ENCODE measurements around the gene SMS.

The SMS gene

DNA sequence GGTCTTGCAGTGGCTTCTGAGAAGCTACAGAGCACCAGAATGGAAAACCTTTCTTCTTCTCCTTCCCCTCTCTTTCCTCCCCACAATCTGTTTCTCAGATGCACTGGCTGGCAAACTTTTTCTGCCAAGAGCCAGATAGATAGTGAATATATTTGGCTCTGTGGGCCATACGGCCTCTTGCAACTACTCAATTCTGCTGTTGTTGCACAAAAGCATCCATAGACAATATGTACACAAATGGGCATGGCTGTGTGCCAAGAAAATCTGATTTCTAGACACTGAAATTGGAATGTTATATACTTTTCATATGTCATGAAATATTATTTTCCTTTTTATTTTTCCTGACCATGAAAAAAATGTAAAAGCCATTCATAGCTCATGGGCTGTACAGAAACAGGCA lies 94.7 kb downstream of the SMS start:
- Mint-ChIP-seq H3K9me3 (no peaks in the 10 kb centered on the region), H3K4me3 (no peak overlapping the region), H3K36me3 (ENCODE audit: insufficient read depth) (peaks cover 2% of the 10 kb centered on the region), H3K27me3 (no peaks in the 10 kb centered on the region), H3K27ac (ENCODE audit: low read depth) (no peak overlapping the region), H3K4me1 (no peaks in the 10 kb centered on the region)
- ATAC-seq (replicated peaks; ENCODE audit: extremely low read depth, poor library complexity, severe bottlenecking) (no peak), DNase-seq (ENCODE audit: low spot score in 2 of 2) (no peak)

DNA sequence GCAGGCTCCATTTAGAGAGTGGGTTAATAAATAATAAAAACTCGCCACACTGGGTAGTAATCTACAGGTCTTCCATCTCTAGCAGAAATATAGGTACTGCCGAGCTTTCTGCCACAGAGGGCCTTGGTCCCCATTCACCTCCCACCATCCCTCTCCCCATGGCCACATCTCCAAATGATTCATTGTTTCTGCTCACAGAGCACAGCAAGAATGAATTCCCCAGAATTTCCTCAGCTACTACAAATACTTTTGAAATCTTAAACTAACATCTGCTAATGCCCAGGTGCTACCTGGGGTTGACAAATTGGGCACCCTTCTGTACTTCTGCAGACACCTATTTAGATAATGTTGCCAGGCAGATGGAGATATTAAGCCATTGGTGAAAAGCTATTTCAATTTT lies 96.7 kb downstream of the SMS start:
- no peak overlapping the region for H3K27ac Mint-ChIP-seq (ENCODE audit: low read depth)

GRCh38 chrX:22037911-22038537 lies 97.5 kb downstream of the SMS start:
- Mint-ChIP-seq H3K36me3 (ENCODE audit: insufficient read depth) (peaks cover 2% of the 10 kb centered on the region), H3K9me3 (no peaks in the 10 kb centered on the region), H3K4me1 (no peaks in the 10 kb centered on the region), H3K27me3 (no peaks in the 10 kb centered on the region), H3K27ac (ENCODE audit: low read depth) (no peak overlapping the region), H3K4me3 (no peak overlapping the region)
- no peak for ATAC-seq (replicated peaks; ENCODE audit: extremely low read depth, poor library complexity, severe bottlenecking)
- no peak for DNase-seq (ENCODE audit: low spot score in 2 of 2)

More for the DNA sequence above, 96.7 kb downstream of the SMS start:
- H3K4me1 Mint-ChIP-seq, result no peaks in the 10 kb centered on the region
- H3K4me3 Mint-ChIP-seq, result no peak overlapping the region
- ATAC-seq (replicated peaks; ENCODE audit: extremely low read depth, poor library complexity, severe bottlenecking) (no peak), DNase-seq (ENCODE audit: low spot score in 2 of 2) (no peak)
- H3K36me3 Mint-ChIP-seq (ENCODE audit: insufficient read depth), result peaks cover 2% of the 10 kb centered on the region
- H3K9me3 Mint-ChIP-seq, result no peaks in the 10 kb centered on the region
- H3K27me3 Mint-ChIP-seq, result no peaks in the 10 kb centered on the region

DNA sequence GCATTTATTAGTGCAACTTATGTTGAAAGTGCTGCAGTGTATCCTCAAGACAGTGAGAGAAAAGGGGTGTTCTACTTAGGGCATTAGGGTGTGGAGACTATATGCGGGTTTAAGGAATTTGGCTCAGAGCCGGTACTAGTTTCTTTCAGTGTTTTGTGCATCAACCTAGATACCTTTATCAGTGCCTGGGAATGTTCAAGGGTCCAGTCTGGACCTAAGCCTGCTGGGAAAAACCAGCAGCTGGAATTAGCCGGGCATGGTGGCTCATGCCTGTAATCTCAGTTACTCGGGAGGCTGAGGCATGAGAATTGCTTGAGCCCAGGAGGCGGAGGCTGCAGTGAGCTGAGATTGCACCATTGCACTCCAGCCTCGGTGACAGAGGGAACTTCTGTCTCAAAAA lies 99.0 kb downstream of the SMS start:
- DNase-seq (ENCODE audit: low spot score in 2 of 2) (no peak), ATAC-seq (replicated peaks; ENCODE audit: extremely low read depth, poor library complexity, severe bottlenecking) (no peak)
- peaks cover 2% of the 10 kb centered on the region for H3K36me3 Mint-ChIP-seq (ENCODE audit: insufficient read depth)
- no peak overlapping the region for H3K27ac Mint-ChIP-seq (ENCODE audit: low read depth)
- no peaks in the 10 kb centered on the region for H3K4me1 Mint-ChIP-seq
- H3K9me3 Mint-ChIP-seq, result no peaks in the 10 kb centered on the region
- no peaks in the 10 kb centered on the region for H3K27me3 Mint-ChIP-seq
- no peak overlapping the region for H3K4me3 Mint-ChIP-seq

- Mint-ChIP-seq H3K4me1 (no peaks in the 10 kb centered on the region), H3K9me3 (no peaks in the 10 kb centered on the region), H3K4me3 (no peak overlapping the region), H3K36me3 (ENCODE audit: insufficient read depth) (peaks cover 2% of the 10 kb centered on the region), H3K27ac (ENCODE audit: low read depth) (no peak overlapping the region), H3K27me3 (no peaks in the 10 kb centered on the region)
- DNase-seq (ENCODE audit: low spot score in 2 of 2) (no peak), ATAC-seq (replicated peaks; ENCODE audit: extremely low read depth, poor library complexity, severe bottlenecking) (no peak)
Measured at GRCh38 chrX:22040184-22040583, 99.7 kb downstream of the SMS start.

DNA sequence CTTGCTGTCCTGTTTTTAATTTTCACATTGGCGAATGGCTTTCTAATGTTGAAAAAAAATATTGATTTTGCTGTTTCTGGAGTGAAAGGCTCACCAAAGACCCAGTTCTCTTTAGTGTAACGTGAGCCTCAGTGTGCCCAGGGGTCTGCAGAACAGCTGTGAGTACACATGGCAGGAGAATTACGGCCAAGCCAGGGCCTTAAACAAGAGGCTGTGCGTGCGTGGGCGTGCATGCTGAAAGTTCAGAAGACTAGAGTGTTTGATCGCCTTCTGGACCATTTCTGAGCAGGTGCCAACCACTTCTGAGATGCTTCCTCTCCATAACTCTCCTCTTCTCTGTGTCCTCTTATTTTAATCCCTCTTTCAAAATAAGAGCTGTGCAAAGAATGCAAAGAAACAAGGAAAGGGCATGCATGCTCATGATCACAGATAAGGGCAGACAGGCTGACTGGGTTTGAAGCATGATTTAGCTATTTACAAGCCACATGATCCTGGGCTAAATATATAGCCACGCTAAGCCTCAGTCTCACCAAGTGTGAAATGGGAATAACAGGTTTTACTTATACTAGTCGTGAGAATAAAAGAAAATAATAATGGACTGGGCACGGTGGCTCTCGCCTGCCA lies 101.5 kb downstream of the SMS start:
- ATAC-seq (replicated peaks; ENCODE audit: extremely low read depth, poor library complexity, severe bottlenecking) (no peak), DNase-seq (ENCODE audit: low spot score in 2 of 2) (no peak)
- Mint-ChIP-seq H3K36me3 (ENCODE audit: insufficient read depth) (no peaks in the 10 kb centered on the region), H3K27ac (ENCODE audit: low read depth) (no peak overlapping the region), H3K4me3 (no peak overlapping the region), H3K27me3 (no peaks in the 10 kb centered on the region), H3K9me3 (no peaks in the 10 kb centered on the region), H3K4me1 (no peaks in the 10 kb centered on the region)

DNA sequence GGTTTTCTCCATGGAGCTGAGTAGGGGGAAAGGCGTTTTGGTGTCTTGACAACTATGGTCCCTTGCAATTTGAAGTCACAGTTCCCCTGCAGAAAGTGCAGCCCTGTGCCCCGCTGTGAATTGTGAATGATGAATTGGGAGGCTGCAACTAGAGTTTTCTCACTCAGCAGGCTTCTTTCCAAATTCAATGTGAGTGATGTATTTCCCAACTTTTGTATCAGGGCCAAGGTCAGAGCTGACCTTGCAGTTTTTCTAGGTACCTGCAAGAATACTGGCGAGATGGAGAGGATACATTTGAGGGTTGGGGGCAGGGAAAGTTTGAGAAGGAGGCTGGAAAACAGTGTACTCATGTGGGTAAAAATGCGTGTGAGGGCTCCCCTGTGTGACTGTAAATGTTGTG lies 103.4 kb downstream of the SMS start:
- Mint-ChIP-seq H3K27ac (ENCODE audit: low read depth) (no peak overlapping the region), H3K36me3 (ENCODE audit: insufficient read depth) (no peaks in the 10 kb centered on the region), H3K27me3 (no peaks in the 10 kb centered on the region), H3K9me3 (no peaks in the 10 kb centered on the region), H3K4me1 (no peaks in the 10 kb centered on the region), H3K4me3 (no peak overlapping the region)
- DNase-seq (ENCODE audit: low spot score in 2 of 2) (no peak), ATAC-seq (replicated peaks; ENCODE audit: extremely low read depth, poor library complexity, severe bottlenecking) (no peak)

Data from central memory CD8-positive, alpha-beta T cell (primary cell).